Thoracic aorta endothelial cell (primary cell): ENCODE results near the gene MGAT3. TPM values are rescaled to one million over a fixed set of nuclear protein-coding genes. Genes with fewer than 3 reads are reported as not detected.

ENCODE experiments used
- total RNA-seq: library from RNA; depleted of rRNA; stranded (reverse); fragments of >200 nt; gene quantifications from 2 replicates; pipeline ENCODE4 v1.2.3, GENCODE V29; 2012

MGAT3 gene, protein sequence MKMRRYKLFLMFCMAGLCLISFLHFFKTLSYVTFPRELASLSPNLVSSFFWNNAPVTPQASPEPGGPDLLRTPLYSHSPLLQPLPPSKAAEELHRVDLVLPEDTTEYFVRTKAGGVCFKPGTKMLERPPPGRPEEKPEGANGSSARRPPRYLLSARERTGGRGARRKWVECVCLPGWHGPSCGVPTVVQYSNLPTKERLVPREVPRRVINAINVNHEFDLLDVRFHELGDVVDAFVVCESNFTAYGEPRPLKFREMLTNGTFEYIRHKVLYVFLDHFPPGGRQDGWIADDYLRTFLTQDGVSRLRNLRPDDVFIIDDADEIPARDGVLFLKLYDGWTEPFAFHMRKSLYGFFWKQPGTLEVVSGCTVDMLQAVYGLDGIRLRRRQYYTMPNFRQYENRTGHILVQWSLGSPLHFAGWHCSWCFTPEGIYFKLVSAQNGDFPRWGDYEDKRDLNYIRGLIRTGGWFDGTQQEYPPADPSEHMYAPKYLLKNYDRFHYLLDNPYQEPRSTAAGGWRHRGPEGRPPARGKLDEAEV
- not detected in 2 replicates for total RNA-seq

DNA sequence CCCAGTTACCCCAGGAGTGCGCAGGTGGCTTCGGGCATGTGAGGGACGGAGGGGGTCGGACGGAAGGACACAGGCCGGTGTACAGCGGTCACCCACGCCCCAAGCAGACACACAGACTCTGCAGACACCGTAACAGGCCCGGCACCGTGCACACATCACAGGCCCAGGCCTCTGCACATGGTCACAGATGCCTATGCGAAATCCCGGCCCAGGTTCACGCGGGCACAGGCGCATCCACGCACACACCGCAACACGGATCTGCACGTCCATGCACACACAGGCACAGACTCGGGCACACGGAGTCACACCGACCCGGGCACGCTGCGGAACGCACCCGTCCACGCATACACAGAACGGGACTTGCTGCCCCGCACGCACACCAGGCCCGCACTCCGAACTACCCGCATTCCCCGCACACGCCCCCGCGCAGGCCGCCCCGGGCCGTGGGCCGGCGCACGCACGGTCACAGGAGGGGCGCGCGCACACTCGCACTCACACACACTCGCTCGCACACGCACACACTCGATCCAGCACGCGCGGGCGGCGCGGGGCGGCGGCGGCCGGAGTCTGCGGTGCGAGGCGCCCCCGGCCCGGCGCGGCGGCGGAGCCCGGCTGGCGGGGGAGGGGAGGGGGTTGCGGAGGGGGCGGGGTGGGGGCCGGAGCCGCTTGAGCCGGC lies at the start of gene MGAT3:
TSS of gene MGAT3 (plus strand) at position 491 of the 676 bp plus-strand sequence. CDS start 30,336 bp downstream, outside the sequence.

DNA sequence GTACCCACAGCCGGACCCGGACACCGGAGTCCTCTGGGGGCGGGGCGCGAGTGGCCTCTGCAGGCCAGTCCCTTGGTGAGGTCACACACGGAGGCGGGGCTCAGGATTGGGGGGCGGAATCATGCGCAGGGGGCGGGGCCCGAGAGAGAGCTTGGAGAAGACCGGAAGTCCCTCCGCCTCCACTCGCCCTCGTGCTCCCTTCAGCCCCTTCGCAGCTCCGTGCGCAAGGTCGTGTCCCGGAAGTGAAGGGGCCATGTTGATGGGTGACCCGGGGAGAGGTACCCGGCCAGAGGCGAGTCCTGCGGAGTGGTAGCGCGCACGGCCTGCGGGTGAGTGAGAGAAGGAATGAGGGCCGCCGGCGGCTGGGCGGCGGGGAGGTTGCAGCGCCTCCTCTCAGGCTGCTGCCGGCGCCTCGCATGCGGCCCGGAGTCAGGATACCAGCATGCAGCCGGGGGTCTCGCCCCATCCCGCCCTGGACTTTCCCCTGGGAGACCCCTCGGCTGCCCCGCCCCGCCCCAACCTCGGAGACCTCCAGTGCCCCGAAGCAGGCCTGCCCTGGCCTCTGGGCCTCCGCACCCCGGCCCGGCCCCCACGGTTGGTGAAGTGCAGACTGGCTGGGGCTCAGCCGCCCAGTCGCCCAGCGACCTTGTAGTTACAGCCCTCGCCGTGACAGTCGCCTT lies 45.4 kb downstream of the MGAT3 start, which contains the start of gene MIEF1:
TSS of gene MIEF1 (plus strand) at position 182 of the 680 bp plus-strand sequence. CDS start 9,005 bp downstream, outside the sequence.

DNA sequence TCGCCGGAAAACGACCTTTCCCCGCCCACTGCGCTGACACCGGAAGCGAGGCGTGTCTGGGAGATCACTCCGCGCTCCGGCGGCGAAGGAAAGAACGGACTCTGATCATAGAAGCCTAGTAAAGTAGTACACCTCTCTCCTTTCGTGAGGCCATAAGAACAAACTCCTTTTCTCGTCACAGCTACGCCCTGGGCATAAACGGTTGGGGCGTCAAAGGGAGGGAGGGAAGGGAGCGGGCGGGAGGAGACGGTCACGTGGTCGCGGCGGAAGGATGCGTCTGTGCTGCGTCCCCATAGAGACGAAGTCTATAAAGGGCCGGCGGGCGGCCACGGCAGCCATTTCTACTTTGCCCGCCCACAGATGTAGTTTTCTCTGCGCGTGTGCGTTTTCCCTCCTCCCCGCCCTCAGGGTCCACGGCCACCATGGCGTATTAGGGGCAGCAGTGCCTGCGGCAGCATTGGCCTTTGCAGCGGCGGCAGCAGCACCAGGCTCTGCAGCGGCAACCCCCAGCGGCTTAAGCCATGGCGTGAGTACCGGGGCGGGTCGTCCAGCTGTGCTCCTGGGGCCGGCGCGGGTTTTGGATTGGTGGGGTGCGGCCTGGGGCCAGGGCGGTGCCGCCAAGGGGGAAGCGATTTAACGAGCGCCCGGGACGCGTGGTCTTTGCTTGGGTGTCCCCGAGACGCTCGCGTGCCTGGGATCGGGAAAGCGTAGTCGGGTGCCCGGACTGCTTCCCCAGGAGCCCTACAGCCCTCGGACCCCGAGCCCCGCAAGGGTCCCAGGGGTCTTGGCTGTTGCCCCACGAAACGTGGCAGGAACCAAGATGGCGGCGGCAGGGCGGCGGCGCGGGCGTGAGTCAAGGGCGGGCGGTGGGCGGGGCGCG lies 63.7 kb downstream of the MGAT3 start, which contains the start of gene ATF4:
TSS of gene ATF4 (plus strand) at position 337 of the 880 bp plus-strand sequence. CDS start 884 bp downstream, outside the sequence.

DNA sequence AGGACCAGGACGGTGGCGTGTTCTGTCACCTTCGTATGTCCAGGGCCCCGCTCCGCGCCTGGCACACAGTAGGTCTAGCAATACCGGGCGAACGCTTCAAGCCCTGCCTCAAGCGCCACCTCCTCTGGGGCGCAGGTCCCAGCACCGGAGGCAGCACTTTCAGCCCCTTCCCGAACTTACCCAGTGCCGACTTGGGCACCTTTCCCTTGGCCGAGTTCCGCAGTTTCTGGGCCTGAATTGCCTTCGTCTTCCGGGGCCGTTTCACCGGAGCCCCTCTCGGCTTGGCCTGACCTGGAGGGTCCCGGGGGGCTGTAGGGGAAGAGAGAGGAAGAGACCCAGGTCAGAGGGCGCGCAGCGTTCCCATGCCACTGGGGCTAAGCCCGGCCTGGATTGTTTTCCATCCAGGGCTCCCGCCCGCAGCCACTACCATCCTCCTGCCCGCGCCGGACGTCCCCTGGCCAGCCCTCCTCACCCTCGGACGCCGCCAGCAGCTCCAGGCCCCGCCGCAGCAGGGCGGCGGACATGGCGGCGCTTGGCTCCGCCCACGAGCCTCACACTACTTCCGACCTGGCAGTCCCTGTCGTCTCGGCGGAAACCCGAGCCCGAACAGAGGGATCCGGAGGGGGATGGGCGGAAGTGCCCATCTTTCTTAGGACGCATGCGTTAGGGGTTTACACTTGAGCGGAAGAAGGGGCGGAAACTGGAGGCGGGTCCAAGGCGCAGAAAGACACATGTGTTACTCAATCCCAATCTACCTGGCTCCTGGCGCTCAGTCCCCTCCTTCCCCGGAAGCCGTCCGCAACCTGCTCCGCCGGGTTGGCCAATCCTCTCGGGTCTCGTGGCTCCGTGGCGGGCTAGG lies 75.6 kb downstream of the MGAT3 start, which contains the start of gene RPS19BP1:
TSS of gene RPS19BP1 (minus strand) at position 534 of the 859 bp plus-strand sequence. CDS start at position 524, 10 bp downstream.

Other genes with a start within 250 kb of the MGAT3 start
- 69.5 and 71.6 TPM in 2 replicates for gene PDGFB, start 212.0 kb upstream of the MGAT3 start, total RNA-seq
- 2,415 and 2,760 TPM in 2 replicates for gene RPL3, start 137.4 kb upstream of the MGAT3 start, total RNA-seq
- 1.7 and 2.8 TPM in 2 replicates for gene SYNGR1, start 107.0 kb upstream of the MGAT3 start, total RNA-seq
- gene TAB1, start 57.2 kb upstream of the MGAT3 start, total RNA-seq: 11.6 and 14.8 TPM in 2 replicates
- 34.3 and 42.6 TPM in 2 replicates for gene MIEF1, start 45.3 kb downstream of the MGAT3 start, total RNA-seq
- gene ATF4, start 63.5 kb downstream of the MGAT3 start, total RNA-seq: 228 and 263 TPM in 2 replicates
- 43.4 and 68.9 TPM in 2 replicates for gene RPS19BP1, start 75.7 kb downstream of the MGAT3 start, total RNA-seq
- not detected in 2 replicates for gene CACNA1I, start 113.7 kb downstream of the MGAT3 start, total RNA-seq